Forelimb muscle (tissue), 1 donor: ENCODE data around the gene PLA2G6. TPM values are rescaled to one million over a fixed set of nuclear protein-coding genes. Genes with fewer than 3 reads are reported as not detected.
"Not testable (repeated sequence)": the region's sequence is repeated elsewhere in the genome, so short reads cannot be mapped to it uniquely, and the experiment has no call there.

Experiments
- DNase-seq: peaks from one replicate; pipeline ENCODE4 v3.0.0-alpha.2; 2013; ENCODE audit warnings: low read depth
- polyA plus RNA-seq: library from polyadenylated mRNA; unstranded; fragments of 120-200 nt; gene quantifications from one replicate; pipeline ENCODE4 v1.2.1, GENCODE V29; 2013; ENCODE audit not compliant: insufficient read length

Gene PLA2G6
- polyA plus RNA-seq, 1 donor, result 13.5 TPM

DNA sequence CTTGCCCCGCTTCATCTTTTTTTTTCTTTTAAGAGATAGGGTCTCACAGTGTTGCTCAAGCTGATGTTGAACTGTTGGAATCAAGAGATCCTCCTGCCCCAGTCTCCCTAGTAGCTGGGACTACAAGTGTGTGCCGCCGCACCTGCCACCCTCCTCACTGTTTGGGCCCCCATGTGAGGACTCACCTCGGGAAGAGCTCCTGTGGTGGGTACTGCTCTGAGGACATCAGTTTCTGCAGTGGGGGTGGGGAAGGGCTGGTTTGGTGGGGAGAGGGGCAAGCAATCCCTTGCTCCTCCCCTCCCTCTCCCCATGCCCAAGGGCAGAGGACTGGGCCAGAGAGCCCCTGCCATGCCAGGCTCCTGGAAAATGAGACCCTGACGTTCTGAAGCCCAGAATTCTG is 96.1 kb downstream of the PLA2G6 start:
- DNase-seq, result no peak

DNA sequence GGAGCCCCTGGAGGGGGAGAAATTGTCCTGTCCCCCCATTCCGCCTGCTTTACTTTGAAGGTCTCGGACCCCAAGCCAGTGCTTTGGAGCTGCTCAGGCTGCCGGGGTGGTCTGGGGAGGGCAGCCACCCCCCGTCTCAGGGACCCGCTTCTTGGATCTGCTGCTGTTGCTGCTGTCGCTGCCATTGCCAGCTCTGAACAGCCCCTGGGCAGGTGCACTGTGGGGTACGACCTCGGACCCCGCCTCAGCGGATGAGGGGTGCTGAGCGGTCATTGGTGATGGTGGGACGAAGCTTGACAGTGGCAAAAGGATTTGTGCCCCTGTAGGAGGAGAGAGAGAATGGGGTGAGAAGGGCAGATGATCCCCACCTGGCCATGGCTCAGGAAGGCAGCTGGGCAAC is 96.6 kb downstream of the PLA2G6 start:
- DNase-seq, result no peak

DNA sequence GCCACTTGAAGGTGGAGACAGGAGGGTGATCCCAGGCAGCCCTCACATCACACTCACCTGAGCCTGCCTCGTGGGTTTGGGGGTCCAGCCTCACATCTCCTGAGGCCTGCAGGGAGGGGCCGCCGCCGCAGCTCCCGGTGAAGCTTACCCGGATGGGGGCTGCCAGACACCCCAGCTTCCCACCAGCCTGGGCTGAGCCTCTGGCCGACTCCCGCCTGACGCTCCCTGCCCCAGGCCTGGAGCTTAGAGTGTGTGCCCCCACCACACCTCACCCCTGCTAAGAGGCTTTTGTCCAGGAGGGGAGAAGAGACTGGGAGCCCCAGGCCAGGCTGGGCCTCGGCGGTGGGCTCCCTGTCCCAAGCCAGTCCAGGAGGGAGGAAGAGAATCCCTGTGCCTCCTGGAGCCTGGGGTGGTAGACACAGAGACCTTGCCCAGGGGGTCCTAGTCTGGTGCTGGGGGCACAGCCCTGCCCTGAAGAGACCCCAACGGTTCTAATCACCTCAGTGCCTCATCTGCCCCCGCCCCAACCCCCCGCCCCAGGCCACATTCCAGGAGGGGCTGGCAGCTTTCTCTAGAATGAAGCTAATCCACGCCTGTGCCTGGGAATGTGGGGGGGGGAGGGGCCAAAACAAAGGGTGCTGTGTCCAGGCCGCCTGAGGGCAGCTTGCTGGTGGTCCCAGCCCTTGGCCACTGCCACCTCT is 97.5 kb downstream of the PLA2G6 start, which contains the start of gene SLC16A8:
TSS of gene SLC16A8 (minus strand) at position 254 of the 701 bp plus-strand sequence. CDS start 1,311 bp downstream, outside the sequence.
- no peak for DNase-seq

DNA sequence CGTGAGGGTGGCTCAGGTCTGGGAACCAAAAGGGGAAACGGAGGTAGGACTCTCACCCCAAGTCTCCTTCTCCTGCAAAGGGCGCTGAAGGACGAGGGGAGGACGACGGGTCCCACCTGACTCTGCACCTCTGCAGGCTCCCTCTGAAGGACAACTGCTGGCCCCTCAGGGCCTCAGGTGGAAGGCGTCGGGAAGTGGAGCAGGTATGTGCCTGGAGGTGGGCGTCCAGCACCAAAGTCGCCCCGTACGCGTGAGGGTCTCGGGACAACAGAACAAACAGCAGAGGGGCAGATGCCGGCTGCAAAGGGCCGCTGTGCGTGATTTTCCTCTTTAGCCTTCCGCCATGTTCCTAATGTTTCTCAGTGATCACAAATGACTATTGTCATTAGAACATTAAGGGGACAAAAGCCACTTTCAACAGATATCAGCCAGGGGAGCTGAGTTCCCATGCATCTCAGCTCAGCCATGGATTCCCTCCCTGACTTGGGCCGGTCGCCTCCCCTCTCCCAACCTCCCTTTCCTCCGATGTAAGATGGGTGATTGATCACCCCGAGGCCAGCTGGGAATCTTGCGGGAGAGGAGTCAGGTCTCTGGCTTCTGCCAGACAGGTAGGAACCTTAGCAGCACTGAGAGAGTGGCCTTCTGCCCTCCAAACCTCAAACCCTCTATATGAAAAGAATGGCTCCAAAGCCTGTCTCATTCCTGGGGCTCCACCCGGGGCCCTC is 98.5 kb downstream of the PLA2G6 start:
- no peak for DNase-seq

DNA sequence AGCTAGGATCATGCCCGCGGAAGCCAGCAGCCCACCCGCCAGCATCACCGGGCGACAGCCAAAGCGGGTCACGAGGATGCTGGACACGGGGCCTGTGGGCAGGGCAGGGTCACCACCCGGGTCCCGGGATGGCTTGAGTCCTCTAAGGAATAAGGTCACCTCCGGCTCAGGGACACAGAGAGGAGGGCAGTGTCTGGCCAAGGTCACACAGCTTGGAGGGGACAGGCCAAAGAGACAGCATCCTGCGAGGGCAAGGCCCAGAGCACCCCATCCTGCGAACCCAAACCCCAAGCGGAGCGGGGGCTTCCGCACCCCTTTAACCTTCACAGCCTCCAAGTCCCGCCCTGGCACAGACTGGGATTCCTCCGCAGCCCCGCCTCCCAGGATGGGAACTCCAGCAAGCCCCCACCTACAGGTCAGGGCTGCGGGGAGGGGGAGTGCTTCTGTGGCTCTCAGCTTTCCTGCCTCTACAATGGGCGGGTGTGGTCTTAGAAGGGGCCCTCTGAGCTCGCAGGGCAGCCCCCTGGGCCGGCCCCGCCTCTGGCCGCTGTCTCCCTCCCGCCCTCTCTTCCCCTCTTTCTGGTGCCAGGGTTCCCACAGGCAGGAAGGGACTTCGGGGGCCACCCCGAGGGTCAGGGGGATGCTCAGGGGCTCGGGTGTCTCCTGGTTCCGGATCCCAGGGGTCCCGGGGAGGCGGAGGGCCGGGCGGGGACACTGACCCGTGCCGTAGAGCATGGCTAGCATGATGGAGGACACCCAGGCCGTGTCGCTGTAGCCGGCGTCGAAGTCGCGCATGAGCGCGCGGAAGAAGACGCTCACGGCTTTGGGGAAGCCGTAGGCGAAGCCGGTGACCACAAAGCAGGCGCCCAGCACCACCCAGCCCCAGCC is 99.4 kb downstream of the PLA2G6 start:
- no peak for DNase-seq

DNA sequence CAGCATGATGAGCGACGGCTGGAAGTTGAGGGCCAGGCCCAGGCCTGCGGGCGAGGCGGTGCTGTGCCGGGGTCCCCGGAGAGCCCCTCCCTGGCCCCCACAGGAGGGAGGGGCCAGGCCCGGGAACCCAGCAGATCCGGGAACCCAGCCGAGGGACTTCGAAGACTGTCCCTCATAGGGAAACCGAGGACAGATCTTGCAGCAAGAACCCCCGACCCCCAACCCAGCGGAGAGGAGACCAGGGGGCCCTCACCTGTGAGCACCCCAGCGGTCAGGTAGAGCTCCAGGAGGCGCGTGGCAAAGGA is 100.0 kb downstream of the PLA2G6 start:
- DNase-seq, result no peak

DNA sequence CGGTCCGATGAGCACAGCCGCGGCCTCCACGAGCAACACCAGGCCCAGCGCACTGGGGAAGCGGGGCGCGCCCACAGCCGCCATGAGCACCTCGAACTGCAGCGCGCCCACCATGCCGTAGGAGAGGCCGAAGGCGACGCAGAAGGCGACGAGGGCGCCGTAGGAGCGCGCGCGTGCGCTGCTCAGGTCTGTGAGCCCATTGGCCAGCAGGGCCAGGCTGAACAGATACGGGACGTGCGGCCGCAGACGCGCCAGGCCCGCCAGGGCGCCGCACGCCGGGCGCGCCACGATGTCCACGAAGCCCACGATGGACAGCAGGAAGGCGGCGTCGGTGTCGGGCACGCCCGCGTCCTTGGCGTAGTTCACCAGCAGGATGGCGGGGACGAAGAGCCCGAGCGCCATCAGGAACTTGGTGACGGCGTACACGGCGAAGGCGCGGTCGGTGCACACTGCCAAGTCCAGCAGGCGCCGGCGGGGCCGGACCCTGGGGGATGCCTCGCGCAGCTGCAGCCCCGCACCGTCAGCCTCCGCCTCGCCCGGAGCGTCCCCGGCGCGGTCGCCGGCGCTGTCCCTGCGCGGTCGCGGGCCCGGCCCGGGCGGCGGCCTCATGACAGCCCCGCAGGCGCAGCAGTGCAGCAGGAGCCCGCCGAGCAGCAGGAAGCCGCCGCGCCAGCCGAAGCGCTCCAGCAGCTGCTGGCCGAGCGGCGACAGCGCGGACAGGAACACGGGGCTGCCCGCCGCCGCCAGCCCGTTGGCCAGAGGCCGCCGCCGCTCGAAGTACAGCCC is 100.6 kb downstream of the PLA2G6 start:
- no peak for DNase-seq

DNA sequence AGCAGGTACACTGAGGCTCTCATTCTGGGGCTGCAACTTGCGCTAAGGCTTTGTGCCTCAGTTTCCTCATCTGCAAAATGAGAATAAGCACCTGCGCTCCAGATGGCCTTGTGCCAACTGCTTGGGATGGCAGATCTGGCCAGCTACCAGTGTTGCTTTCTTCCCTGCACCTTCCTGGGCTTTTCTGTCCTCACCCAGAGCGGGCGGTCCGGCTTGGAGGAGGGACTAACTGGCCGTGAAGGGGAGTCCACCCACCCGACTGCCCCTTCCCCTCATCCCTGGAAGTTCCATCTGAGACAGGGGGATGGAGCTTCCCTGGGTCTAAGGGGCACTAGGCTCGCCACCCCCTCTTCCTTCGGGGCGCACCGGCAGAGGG is 101.2 kb downstream of the PLA2G6 start:
- no peak for DNase-seq

DNA sequence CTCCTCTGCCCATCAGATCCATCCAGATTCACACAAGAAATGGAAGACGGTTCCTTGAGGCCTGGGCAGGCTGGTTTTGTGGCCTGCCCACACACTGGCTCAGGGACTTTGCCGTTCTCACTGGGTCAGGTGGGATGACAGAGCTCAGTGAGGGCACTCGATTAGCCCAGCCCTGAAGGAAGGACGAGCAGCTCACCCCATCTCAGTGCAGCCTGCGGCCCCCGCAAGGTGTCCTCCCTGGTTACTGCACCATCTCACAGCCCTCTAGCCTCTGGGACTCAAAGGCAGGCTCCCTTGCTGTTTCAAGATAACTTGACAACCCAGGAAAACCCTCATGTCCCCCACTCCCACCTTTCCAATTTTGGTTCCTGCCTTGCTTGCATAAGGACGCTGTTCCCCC is 101.8 kb downstream of the PLA2G6 start:
- no peak for DNase-seq

DNA sequence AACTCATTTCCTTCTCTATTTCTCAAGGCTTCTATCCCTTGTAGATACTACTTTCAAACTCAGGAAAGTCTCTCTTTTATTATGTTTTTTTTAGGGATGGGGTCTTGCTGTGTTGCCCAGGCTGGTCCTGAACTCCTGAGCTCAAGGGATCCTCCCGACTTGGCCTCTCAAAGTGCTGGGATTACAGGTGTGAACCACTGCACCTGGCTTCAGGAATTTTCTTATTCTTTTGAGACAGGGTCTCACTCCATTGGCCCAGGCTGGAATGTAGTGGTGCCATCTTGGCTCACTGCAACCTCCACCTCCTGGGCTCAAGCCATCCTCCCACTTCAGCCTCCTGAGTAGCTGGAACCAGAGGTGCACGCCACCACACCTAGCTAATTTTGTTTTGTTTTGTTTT is 102.4 kb downstream of the PLA2G6 start:
- not testable (repeated sequence) for DNase-seq

DNA sequence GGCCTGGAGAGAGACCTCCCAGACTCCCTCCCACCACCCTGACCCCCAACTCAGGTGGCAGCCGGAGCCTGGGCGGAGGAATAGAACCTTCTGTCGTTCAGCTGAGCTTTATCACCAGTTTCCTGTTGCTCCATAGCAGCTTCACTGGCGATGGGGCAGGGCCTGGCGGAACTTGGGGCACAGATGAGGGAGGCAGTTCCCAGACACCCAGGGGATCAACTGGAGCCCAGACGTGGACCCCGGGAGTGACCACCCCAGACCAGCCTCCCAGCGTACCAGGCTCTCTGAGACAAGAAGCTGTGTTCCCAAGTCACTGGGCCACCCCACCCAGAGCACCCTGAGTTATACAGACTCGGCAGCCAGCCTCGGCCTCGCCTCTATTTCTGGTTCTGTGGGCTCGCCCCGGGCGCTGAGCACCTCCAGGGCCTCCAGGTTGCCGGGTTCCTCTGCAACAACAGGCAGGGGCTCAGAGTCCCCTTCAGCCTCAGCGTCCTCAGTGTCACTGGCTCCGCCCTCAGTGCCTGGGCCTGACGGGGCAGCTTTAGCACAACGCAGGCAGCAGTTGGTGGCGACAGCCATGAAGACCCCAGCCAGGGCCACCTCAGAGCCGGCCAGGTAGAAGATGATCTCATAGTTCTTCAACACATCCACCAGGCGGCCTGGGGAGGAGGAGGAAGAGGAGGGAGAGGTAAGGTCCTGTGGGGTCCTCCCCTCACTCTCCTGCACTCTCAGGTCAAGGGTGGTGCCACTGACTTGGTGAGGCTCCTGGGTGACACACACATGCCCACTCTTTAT is 103.4 kb downstream of the PLA2G6 start:
- DNase-seq, result no peak

DNA sequence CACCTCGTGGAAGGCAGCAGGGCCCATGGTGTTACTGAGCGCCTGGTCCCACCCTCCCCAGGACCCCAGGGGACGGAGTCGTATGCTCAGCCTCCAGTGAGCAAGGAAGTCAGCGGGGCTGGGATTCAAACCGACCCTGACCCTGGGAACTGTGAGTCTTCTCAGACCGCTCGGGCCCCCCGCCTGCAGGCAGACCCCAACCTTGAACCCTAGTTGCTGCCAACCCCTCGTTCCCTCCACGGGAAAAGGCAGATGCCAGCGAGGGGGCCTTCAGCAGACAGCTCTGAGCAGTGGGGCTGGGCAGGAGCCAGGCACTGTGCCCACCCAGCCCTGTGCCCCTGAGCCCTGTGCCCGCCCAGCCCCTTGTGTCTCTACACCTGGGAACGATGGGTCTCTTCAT is 104.0 kb downstream of the PLA2G6 start:
- DNase-seq, result no peak

DNA sequence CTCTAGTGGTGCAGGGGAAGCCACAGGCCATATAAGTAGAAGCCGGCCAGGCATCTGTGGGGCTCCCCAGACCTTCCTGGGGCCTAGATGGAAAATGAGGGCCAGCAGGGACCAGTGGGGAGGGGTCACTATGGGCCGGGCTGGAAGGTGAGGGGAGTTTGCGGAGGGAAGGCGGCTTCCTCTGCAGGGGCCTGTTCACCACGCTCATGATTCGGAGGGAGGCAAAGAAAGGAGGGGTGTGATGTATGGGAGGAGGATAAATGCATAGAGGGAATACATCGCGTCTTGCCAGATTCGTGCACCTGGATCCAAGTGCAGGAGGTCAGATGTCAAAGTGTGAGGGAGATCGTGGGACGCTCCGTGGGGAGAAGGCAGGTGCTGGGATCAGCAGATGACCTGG is 104.5 kb downstream of the PLA2G6 start:
- DNase-seq, result no peak

DNA sequence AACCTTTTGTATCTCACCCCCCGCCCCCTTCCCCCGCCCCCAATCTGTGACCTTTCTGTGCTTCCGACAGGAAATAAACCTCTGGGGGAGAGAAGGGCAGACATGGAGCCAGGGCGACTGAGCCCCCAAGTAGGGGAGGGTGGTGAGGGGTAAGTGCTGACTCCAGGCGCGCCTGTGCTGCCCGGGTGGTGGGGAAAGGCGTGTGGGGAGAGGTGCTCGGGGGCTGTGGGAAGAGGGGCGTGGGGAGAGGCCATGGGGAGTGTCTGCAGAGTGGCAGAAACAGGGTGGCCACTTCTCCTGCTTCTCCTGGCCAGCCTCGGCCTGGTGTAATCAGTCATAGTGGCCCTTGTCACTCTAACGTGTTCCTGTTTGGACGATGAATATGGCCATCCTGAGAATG is 105.7 kb downstream of the PLA2G6 start:
- DNase-seq, result no peak

DNA sequence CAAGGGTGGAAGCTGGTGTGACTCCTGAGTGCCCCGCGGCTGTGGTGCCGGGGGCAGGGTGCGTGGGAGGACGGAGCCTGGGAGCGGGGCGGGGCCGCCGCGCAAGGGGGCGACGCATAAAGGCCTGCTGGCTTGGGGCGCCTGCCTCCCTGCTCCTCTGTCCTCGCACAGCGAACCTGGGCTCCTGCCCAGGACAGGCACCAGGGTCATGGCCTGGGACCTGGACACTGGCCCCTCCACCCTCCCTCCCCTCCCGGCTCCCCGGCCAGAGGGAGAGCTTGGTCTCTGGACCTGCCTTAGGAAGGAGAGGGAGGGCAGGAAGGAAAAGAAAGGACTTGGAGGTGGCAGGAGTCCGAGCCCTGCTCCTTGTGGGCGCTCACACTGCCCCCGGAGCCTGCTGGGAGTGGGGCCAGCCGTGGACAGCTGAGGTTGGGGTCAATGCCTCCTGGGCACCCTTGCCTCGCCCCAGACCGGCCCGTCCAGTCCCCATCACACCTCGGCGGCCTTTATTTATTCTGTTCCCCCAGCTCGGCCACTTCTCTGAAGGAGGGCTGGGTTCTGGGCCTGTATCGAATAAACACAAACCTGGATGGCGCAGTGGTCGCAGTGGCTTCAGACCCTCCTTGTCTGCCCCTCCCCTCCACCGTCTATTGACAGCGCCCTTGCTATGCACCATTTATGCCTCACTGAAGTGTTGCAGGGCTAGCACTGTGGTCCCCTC is 106.4 kb downstream of the PLA2G6 start:
- no peak for DNase-seq

DNA sequence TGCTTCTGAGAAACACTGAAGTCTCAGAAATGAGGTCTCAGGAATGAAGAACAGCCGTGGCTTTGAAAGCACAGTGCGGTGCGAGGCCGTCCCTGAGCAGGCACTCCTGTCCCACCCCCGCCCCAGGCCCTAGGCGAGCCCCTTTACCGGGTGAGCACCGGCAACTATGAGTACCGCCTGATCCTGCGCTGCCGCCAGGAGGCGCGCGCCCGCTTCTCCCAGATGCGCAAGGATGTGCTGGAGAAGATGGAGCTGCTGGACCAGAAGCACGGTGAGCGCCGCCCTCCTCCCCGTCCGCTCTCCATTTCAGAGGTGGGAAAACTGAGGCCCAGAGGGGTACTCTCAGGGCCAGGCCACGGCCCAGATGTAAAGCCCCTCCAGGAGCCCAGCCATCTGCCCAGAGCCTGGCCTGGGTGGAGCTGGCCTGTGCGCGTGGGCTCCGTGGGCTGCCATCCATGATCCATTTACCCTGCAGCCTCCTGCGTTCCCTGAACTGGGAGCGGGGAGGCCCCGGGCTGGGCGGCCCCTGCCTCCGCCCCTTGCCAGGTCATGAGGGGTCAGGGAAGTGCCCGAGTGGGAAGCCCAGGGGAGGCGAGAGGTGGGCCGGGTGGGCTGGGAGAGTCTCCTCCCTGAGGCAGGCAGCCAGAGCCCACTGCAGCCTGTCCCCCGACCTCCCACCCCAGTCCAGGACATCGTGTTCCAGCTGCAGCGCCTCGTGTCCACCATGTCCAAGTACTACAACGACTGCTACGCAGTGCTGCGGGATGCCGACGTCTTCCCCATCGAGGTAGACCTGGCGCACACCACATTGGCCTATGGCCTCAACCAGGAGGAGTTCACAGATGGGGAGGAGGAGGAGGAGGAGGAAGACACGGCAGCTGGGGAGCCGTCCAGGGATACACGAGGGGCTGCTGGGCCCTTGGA is 107.2 kb downstream of the PLA2G6 start:
- no peak for DNase-seq

DNA sequence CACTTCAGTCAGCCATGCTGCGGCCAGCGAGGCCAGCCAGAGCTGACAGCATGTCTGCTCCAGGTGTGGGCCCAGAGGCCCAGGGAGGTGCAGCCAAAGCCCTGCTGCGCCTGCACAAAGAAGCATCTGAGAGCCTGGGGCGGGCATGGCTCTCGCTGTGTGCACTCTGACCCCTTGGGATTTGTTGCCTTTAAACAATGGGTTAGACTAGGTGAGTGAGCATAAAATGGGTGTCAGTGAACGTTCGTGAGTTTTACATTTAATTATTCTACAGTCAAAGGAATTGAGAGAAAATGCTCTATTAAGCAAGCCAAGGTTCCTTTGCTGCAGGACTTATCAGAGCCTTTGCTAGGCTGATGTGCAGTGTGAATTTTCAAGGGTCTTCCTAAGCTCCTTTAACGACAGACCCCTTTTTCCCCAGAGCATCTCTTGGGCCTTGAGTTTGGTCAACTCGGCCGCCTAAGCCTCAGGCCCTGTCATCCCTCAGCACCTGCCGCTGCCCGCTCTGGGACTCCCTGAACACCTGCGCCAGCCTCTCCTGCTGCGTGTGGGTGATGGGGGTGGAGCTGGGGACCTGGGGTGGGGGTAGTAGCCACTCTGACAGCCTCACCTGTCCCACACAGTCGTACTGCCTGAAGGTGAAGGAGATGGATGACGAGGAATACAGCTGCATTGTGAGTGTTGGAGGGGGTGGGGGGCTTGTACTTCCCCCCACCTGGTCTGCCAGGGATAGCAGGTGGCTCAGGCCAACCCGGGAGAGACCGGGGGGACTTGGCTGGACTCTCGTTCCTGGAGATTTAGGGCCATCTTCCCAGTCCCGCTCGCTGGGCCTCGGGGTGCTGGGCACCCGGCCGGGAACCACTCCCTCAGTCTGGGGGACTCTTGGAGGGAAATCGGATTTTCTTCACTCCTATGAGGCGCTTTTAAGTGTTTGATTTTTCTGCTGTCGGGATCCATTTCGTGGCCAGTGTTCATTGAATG is 108.2 kb downstream of the PLA2G6 start:
- no peak for DNase-seq
